Endometrium (tissue), 2 donors: ENCODE data around the gene CCDC38.
"Not testable (repeated sequence)": the region's sequence is repeated elsewhere in the genome, so short reads cannot be mapped to it uniquely, and the experiment has no call there.

Experiments
- FAIRE-seq: peaks from 2 replicates; lab custom pipeline; 2012; peaks lifted over from hg19 to GRCh38; lab: Jason Lieb, UNC
- donor health status: control.
- donor health status: control.

The CCDC38 gene

GRCh38 chr12:95882080-95882479, 60.3 kb downstream of the CCDC38 start:
- no peak for FAIRE-seq

- peak; percentile 33 for FAIRE-seq
Observed at GRCh38 chr12:95881331-95881955, 61.0 kb downstream of the CCDC38 start.

GRCh38 chr12:95880895-95881294, 61.5 kb downstream of the CCDC38 start:
- FAIRE-seq, result no peak

- no peak for FAIRE-seq
Observed at GRCh38 chr12:95877622-95878021, 64.8 kb downstream of the CCDC38 start.

- no peak for FAIRE-seq
Observed at GRCh38 chr12:95874452-95874851, 68.0 kb downstream of the CCDC38 start.

- FAIRE-seq, result no peak
Observed at GRCh38 chr12:95870897-95871296, 71.5 kb downstream of the CCDC38 start.

DNA sequence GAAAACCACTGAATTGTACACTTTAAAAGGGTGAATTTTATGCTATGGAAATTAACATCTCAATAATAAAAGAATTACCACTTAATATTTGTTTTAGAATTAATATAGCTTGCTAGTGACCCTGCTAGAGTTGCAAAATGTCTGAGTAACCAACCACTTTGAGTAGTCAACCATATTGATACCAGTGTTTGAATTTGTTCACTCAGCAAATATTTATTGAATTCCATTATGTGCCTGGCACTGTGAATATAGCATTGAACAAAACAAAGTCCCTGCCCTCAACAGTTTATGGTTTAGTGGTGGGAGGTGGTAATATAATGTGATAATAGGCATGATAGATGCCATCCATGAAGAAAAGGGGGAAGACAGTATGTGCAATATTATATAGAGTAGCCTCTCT, 79.1 kb downstream of the CCDC38 start:
- FAIRE-seq, result no peak

GRCh38 chr12:95862038-95862437, 80.4 kb downstream of the CCDC38 start:
- FAIRE-seq, result no peak

GRCh38 chr12:95859947-95860850, 82.2 kb downstream of the CCDC38 start:
- FAIRE-seq, result no peak

DNA sequence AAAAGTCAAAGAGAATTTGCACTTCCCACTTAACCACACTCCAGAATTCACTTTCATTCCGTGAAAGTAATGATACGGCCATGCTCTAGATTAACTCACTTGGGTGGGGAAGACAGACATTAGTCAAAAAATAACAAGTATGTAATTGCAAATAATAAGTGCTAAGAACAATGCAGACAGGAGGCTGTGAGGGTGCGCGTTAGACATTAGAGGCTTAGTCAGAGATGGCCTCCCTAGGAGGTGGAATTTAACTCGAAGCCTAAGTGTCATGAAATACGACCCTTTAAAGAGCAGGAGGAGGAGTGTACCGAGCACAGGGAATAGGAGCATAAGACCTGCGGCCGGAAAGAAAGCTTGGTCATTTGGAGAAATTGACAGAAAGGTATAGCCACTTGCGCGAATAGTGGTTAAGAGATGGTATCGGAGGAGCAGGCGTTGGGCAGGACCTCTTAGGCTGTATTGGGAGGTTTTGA, 83.0 kb downstream of the CCDC38 start:
- no peak for FAIRE-seq

GRCh38 chr12:95858451-95859343, 83.7 kb downstream of the CCDC38 start, which contains the start of gene SNRPF:
TSS of gene SNRPF (plus strand) at chr12:95858952. CDS start at chr12:95859074, 122 bp downstream.
- peak; percentile 88 for FAIRE-seq

DNA sequence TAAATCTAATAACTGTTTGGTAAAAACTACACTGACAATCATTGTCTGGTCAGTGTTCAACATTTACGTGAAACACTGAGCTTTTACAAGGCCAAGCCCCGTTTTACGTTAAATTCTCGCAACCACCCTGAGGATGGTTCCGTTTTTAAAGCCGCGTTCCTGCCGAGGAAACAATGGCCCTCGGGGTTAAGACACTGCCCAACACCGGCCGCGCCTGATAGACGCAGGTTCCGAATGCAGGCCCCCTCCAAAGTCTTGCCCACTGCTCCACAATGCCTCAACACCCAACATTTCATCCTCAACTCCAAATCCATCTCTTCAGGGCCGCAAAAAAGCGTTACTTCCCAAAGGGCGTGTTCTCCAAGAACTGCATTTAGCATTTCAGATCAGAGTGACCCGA, 84.6 kb downstream of the CCDC38 start:
- FAIRE-seq, result no peak

DNA sequence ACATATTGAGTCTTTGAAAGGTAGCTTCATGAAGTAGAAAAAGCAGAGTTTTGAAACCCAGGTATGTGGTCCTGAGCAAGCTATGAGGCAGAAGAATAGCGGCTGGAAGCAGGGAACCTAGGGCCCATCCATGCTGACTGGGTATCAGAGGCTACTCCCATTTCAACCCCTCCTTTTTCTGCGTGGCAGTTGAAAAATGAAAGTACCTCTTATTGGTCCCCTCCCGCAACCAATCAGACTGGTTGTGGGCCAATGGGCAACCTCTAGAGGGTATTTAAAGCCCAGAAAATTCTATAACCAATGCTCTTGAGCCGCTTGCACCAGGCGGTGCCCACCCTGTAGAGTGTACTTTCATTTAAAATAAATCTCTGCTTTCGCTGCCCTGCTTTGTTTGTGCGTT, 85.3 kb downstream of the CCDC38 start:
- no peak for FAIRE-seq

DNA sequence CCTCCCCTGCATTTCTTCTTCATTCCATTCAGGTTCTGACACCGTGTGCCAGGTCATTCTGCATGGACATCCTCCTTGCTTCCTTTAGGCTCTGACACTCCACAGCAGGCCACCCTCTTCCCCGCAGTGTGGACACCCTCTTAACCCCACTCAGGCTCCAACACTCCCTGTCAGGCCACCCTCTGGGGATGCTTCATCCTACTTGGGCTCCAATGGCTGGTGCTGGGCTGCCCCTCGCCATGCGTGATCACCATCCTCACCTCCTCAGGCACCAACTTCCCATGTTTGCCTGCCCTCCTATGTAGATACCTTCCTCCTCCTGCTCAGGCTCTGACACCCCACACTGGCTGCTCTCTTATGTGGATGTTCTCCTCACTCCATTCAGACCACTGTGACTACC, 90.3 kb downstream of the CCDC38 start:
- FAIRE-seq, result no peak

- FAIRE-seq, result no peak
Observed at GRCh38 chr12:95851606-95852005, 90.8 kb downstream of the CCDC38 start.

- FAIRE-seq, result no peak
Observed at GRCh38 chr12:95848575-95849388, 93.6 kb downstream of the CCDC38 start.

DNA sequence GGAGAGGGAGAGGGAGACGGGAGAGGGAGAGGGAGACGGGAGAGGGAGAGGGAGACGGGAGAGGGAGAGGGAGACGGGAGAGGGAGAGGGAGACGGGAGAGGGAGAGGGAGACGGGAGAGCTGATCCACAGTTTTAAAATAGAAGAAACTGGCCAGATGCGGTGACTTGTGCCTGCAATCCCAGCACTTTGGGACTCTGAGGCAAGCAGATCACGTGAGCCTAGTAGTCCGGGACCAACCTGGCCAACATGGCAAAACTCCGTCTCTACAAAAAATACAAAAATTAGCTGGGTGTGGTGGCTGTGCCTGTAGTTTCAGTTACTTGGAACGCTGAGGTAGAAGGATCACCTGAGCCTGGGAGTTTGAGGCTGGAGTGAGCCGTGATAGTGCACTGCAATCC, 100.0 kb downstream of the CCDC38 start:
- FAIRE-seq, result not testable (repeated sequence)

DNA sequence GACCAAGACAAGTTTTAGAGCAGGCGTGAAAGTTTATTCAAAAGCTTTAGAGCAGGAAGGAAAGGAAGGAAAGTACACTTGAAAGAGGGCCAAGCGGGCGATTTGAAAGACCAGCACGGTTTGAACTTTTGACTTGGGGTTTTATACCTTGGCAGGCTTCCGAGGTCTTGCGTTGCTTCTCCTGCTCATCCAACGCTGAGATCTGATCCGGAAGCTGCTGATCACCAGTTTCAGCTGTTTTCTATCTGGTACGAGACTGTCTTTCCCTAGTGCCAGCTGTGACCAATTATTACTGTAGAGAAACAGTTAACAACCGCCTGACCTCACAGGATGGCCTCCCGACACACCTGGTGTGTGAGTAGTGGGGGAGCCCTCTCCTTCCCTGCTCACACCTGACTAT, 104.3 kb downstream of the CCDC38 start:
- FAIRE-seq, result no peak

DNA sequence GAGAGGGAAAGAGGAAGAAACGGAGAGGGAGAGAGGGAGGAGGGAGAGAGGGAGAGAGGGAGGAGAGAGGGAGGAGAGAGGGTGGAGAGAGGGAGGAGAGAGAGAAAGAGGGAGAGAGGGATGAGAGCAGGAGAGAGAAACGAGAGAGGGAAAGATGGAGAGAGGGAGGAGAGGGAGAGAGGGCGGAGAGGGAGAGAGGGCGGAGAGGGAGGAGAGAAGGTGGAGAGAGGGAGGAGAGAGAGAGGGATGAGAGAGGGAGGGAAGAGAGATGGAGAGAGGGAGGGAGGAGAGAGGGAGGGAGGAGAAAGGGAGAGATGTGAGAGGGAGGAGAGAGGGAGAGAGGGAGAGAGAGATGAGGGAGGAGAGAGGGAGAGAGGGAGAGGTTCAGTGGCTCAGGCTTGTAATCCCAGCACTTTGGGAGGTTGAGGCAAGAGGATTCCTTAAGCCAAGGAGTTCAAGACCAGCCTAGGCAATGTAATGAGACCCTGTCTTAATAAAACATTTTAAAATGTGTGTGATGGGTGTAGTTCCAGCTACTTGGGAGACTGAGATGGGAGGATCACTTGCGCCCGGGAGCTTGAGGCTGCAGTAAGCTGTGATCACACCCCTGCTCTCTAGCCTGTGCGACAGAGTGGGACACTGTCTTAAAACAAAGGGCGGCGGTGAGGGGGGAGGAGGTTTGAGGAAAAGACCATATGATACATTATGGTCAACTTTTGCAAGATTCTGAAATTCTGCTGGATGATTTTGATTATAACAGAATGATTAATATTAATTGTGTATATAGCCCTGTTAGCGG, 105.0 kb downstream of the CCDC38 start:
- no peak for FAIRE-seq

GRCh38 chr12:95836630-95837239, 105.7 kb downstream of the CCDC38 start:
- FAIRE-seq, result no peak
